ENCODE data around the gene ELFN2.

ELFN2 gene

DNA sequence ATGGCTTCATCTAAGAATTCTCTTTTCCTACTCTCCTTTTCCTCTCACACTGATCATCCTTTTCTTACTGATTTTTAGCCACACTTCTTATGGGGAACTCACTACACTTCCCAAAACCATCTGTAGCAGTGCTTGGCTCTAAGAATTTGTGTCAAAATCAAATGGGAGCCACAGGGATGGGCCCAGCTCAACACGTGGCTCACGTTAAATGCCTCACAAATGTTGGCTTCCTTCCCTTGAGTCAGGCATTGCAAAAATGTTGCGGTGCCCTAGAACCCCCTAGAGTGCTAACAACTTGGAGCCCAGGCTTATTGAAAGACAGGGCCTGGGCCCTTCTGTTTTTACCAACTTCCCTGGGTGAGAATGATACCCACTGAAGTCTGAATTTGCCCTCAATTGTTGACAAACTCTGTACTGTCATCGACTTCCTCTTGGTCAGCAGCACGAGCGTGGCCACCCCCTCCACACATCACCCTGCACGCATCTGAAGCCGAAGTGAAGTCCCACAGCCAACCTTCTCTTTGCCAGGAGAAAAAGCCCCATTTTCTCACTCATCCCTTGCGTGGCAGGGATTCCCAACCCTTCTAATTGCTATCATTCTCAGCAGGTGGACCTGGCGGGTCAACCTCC lies 69.7 kb downstream of the ELFN2 start:
- DNase-seq (ENCODE audit: insufficient read length) (no peak), FAIRE-seq (no peak)
- no peak for TF ChIP-seq POLR2A (IDR thresholded peaks at IDR 0.05; ENCODE audit: low read depth, low read length)
- no peak for TF ChIP-seq TAF1 (IDR thresholded peaks at IDR 0.05; ENCODE audit: borderline replicate concordance, low read depth, low read length)
- no peak for TF ChIP-seq POLR2AphosphoS5 (IDR thresholded peaks at IDR 0.05; ENCODE audit: low read depth, low read length)

DNA sequence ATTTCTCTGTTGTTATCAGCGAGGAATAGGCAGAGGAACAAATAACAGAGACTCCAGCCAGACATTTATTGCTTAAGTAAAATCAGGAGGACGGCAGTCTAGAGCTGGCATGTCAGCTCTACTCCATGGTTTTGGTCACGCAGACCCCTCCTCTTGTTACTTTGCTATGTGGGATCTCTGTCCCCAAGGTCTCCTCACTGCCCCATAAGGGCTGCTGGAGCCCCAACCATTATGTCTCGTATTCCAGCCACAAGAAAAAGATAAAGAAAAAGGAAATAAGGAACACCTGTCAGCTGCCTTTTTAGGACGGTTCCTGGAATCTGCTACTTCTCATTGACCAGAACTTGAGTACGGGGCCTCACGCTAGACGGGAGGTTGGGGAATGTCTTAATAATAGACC lies 70.4 kb downstream of the ELFN2 start:
- FAIRE-seq (no peak), DNase-seq (ENCODE audit: insufficient read length) (no peak)
- TF ChIP-seq POLR2AphosphoS5 (IDR thresholded peaks at IDR 0.05; ENCODE audit: low read depth, low read length) (no peak), POLR2A (IDR thresholded peaks at IDR 0.05; ENCODE audit: low read depth, low read length) (no peak), TAF1 (IDR thresholded peaks at IDR 0.05; ENCODE audit: borderline replicate concordance, low read depth, low read length) (no peak)

DNA sequence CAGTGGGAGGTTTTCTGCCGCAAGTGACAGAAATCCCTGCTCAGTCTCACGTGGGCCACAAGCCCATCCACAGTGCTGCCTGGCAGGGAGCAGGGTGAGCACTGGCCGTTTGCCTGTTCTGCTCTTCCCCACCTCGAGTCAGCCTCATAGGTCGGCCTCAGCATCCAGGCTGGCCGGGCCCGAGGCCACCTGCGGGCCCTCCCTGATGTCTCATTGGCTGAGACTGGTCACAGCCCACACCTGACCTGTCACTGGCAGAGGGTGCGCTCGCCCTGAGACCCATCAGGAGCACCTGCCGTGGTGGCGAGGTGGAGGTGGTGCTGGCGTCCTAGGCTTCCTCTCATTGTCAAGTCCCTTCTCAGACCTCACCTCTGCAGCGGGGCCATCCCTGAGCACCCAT lies 72.1 kb downstream of the ELFN2 start:
- TF ChIP-seq POLR2AphosphoS5 (IDR thresholded peaks at IDR 0.05; ENCODE audit: low read depth, low read length), result no peak
- DNase-seq (ENCODE audit: insufficient read length) (no peak), FAIRE-seq (no peak)

DNA sequence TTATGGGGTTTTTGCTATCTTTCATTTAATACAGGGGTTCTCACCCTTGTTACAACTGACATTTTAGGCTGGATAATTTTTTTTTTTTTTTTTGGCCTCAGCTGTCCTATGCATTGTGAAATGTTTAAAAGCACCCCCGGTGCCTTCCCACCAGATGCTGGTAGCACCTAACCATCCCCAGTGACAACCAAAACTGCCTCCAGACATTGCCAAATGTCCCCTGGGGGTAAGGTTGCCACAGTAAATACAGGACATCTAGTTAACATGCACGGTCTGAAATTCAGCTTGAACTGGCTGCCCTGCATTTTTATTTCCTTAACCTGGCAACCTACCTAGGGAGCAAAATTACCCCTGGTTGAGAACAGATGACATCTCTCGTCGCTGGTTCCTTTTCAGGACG lies 72.6 kb downstream of the ELFN2 start:
- FAIRE-seq (no peak), DNase-seq (ENCODE audit: insufficient read length) (no peak)
- no peak for TF ChIP-seq POLR2A (IDR thresholded peaks at IDR 0.05; ENCODE audit: low read depth, low read length)
- no peak for TF ChIP-seq TAF1 (IDR thresholded peaks at IDR 0.05; ENCODE audit: borderline replicate concordance, low read depth, low read length)
- no peak for TF ChIP-seq POLR2AphosphoS5 (IDR thresholded peaks at IDR 0.05; ENCODE audit: low read depth, low read length)

DNA sequence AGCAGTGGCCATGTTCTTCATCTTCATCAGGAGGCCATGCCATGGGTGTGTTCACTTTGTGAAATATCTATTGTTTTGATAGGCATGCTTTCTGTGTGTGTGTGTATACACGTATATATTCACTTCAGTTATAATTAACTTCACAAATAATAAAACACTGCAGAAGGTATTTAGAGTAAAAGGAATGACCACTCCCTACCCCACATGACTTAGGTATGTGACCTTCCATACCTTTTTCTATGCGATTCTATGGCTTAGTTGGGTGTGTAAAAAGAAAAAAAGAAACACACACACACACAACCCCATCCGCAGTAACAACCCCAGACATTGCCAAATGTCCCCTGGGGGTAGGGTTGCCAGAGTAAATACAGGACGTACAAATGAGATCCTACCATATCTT lies 73.0 kb downstream of the ELFN2 start:
- no peak for DNase-seq (ENCODE audit: insufficient read length)
- no peak for TF ChIP-seq POLR2AphosphoS5 (IDR thresholded peaks at IDR 0.05; ENCODE audit: low read depth, low read length)
- no peak for FAIRE-seq

DNA sequence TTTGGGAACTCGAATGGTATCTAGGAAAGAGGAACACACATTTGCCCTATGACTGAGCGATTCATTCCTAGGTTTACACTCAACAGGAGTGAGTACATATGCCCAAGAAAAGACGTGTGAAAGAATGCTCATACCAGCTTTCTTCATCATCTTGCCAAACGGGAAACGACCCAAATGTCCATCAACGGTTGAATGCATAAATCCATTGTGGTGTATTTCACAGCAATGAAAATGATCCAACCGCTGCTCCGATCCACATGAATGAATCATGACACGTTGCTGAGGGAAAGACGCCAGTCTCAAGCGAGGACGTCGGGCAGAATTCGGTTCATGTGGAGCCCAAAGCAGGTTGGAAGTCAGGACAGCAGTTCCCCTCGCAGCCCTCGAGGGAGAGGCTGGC lies 73.4 kb downstream of the ELFN2 start:
- FAIRE-seq, result no peak
- TF ChIP-seq POLR2A (IDR thresholded peaks at IDR 0.05; ENCODE audit: low read depth, low read length) (no peak), TAF1 (IDR thresholded peaks at IDR 0.05; ENCODE audit: borderline replicate concordance, low read depth, low read length) (no peak), POLR2AphosphoS5 (IDR thresholded peaks at IDR 0.05; ENCODE audit: low read depth, low read length) (no peak)
- no peak for DNase-seq (ENCODE audit: insufficient read length)

DNA sequence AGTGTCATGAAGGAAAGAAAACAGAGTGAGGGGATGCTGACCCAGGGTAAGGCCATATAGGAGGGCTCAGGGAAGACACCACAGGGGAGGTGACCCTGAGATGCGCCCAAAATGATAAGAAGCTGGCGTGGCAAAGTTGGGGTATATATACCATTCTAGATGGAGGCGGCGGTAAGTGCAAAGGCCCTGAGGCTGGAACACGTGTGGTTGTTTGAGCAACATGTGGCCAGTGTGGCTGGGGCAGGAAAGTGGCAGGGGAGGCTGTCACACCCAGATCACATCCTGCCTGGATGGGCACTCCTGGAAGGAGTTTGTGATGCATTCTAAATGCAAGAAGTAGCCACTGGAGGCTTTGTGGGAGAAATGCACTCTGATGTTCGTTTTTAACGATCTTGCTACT lies 74.8 kb downstream of the ELFN2 start:
- FAIRE-seq (no peak), DNase-seq (ENCODE audit: insufficient read length) (no peak)
- TF ChIP-seq POLR2AphosphoS5 (IDR thresholded peaks at IDR 0.05; ENCODE audit: low read depth, low read length) (no peak), TAF1 (IDR thresholded peaks at IDR 0.05; ENCODE audit: borderline replicate concordance, low read depth, low read length) (no peak), POLR2A (IDR thresholded peaks at IDR 0.05; ENCODE audit: low read depth, low read length) (no peak)

DNA sequence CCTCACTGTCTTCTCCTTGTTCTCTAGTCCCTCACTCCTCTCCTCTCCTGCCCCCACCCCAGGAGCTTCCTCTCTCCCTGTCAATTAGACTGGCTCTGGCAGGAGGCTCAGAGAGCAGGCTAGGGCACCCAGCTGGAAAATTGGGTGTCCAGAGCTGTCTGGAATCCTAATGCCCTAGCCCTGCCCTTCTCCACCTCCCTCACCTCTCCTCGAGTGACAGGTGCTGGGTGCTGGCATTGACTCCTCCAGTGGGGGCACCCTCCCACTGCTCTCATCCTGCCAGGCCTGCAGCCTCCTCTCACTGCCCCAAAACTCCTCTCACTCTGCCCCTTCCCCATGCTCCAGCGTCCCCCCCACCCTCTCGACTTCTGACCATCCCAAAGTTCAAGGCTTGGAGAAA lies 76.0 kb downstream of the ELFN2 start:
- TF ChIP-seq POLR2A (IDR thresholded peaks at IDR 0.05; ENCODE audit: low read depth, low read length) (no peak), TAF1 (IDR thresholded peaks at IDR 0.05; ENCODE audit: borderline replicate concordance, low read depth, low read length) (no peak)
- FAIRE-seq (no peak), DNase-seq (ENCODE audit: insufficient read length) (no peak)

DNA sequence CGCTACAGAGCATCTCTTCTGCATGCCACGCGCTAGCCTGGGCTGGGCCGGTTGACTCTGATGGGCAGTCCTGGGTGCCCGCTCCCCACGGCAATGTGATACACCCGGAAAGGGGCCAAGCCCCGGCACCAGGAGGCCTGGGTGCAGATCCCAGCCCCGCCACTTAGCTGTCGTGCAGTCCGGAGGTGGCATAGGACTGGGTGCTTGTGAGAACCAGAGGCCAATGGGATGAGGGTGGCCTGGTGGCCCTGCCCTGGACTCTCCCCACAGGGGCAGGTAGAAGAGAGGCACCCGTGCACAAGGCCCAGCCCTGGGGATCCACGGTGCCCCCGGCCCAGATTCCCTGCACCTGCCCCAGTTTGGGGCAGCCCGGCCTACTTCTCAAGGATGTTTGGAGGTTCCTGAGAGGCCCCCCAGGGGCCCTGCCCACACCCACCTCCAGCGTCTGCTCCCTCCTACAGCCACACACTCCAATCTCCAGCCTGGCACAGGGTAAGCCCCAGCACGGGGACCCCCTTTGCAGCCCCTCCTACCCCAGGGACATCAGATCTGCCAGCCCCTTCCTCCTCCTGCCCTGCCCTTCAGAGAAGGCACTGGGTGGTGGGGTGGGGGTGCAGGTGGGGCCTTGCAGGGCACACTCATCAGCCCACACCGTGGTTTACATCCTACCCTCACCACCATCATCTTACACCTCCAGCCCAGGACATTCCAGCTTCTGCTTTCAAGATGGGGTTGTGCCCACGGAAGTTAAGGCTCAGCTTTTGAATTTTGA lies 78.0 kb downstream of the ELFN2 start:
- no peak for TF ChIP-seq POLR2AphosphoS5 (IDR thresholded peaks at IDR 0.05; ENCODE audit: low read depth, low read length)
- TF ChIP-seq TAF1 (IDR thresholded peaks at IDR 0.05; ENCODE audit: borderline replicate concordance, low read depth, low read length), result no peak
- TF ChIP-seq POLR2A (IDR thresholded peaks at IDR 0.05; ENCODE audit: low read depth, low read length), result no peak
- FAIRE-seq (no peak), DNase-seq (ENCODE audit: insufficient read length) (no peak)

DNA sequence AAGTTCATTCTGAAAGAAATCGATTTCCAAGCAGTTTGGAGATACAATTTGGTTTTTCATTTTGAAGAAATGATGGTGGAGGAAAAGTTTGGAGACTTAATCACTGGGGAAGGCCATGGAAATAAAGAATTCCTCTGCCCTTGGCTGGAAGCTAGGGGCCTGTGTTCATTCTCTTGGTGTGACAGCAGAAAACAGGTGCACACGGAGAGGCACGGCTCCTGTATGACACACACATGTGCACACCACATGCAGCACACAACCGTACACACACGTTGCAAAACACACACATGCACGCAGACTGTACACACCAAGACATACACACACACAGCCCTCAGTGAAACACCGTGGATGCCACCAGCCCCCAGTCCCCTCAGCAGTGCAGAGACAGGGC lies 80.8 kb downstream of the ELFN2 start:
- DNase-seq (ENCODE audit: insufficient read length) (no peak), FAIRE-seq (no peak)
- no peak for TF ChIP-seq POLR2AphosphoS5 (IDR thresholded peaks at IDR 0.05; ENCODE audit: low read depth, low read length)
- no peak for TF ChIP-seq POLR2A (IDR thresholded peaks at IDR 0.05; ENCODE audit: low read depth, low read length)
- TF ChIP-seq TAF1 (IDR thresholded peaks at IDR 0.05; ENCODE audit: borderline replicate concordance, low read depth, low read length), result no peak

DNA sequence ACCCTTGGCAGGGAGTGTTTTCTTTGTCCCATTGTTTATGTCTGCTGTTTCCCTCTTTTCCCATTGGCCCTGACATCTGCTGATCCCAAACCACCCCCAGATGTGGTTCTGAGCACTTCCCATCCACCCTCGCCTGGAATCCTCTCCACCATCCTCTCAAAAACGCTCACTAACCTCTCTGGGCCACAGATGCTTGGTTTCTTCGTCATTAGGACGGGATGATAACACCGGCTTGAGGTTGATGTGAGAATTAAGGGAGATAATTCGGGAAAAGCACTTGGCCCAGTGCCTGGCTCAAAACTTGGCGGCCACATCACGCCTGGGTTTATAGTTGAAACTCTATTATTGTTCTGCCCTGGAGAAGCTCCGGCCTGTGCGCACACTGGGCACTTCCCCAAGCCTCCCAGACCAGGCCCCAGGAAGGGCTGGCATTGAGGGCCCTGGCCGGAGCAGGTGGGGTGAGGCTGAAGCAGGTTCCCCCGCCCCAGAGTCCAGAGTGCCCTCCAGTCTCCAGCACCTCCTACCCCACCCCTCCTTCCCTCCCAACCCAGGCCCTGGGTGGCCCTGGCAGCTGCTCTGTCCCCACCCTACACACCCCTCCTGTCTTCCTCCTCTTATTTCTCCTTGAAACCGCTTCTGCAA lies 81.3 kb downstream of the ELFN2 start:
- DNase-seq (ENCODE audit: insufficient read length), result no peak
- TF ChIP-seq TAF1 (IDR thresholded peaks at IDR 0.05; ENCODE audit: borderline replicate concordance, low read depth, low read length) (no peak), POLR2A (IDR thresholded peaks at IDR 0.05; ENCODE audit: low read depth, low read length) (no peak), POLR2AphosphoS5 (IDR thresholded peaks at IDR 0.05; ENCODE audit: low read depth, low read length) (no peak)
- FAIRE-seq, result no peak

DNA sequence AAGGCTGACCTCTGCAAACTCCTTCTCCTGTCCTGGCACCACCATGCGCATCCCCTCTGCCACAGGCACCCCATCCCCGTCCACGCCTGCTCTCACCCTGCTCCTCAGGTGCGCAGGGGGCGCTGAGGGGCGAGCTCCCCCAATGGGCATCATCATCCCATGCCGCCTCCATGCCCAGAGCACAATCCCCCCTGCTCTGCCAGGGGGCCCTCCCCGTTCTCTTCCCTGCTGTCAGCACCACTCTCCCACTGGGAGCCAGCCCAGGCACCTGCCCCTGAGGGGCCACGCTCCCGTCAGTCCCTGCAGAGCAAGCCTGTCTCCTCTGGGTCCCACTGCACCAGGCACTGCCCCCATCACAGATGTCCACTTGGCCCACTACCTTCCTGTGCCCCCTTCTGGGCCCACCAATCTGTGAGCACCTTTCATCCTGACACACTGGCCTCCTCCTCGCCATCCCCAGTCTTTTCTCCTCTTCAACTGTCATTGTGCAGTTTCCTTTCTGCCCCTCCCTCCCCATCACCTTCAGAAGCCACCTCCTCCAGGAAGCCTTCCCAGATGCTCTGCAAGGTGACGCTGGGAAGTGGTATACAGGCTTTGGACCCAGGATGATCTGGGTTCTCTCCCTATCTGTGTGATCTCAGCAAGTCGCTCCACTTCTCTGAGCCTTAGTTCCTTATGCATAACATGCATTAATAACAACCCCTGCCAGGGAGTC lies 82.4 kb downstream of the ELFN2 start:
- DNase-seq (ENCODE audit: insufficient read length) (no peak), FAIRE-seq (no peak)
- TF ChIP-seq POLR2A (IDR thresholded peaks at IDR 0.05; ENCODE audit: low read depth, low read length), result no peak
- TF ChIP-seq TAF1 (IDR thresholded peaks at IDR 0.05; ENCODE audit: borderline replicate concordance, low read depth, low read length), result no peak
- TF ChIP-seq POLR2AphosphoS5 (IDR thresholded peaks at IDR 0.05; ENCODE audit: low read depth, low read length), result no peak
